Mesothelial cell of epicardium (in vitro differentiated cells): ENCODE data around the gene SCYGR3. TPM values are rescaled to one million over a fixed set of nuclear protein-coding genes. Genes with fewer than 3 reads are reported as not detected.
A peak's percentile ranks its signal among the peaks of the same experiment; 100 is the strongest.
"Not testable (repeated sequence)": the region's sequence is repeated elsewhere in the genome, so short reads cannot be mapped to it uniquely, and the experiment has no call there.

Experiments
- DNase-seq, 2 experiments: peaks; one replicate each; pipeline ENCODE4 v3.0.0; 2021; ENCODE audit warnings: low spot score in 2 of 2; ENCODE audit not compliant: unreplicated experiment in 2 of 2
- H3K27ac Mint-ChIP-seq: 2 replicates; pipeline ENCODE4 v1.8.0; 2021; ENCODE audit warnings: mixed read lengths
- H3K27me3 Mint-ChIP-seq: 2 replicates; pipeline ENCODE4 v1.8.0; 2021; ENCODE audit warnings: low read depth, mixed read lengths
- H3K36me3 Mint-ChIP-seq: 2 replicates; pipeline ENCODE4 v1.8.0; 2021; ENCODE audit warnings: mixed read lengths
- H3K4me1 Mint-ChIP-seq: 2 replicates; pipeline ENCODE4 v1.8.0; 2021; ENCODE audit warnings: mixed read lengths
- H3K4me3 Mint-ChIP-seq: 2 replicates; pipeline ENCODE4 v1.8.0; 2021; ENCODE audit warnings: mild to moderate bottlenecking, moderate library complexity, mixed read lengths
- H3K9me3 Mint-ChIP-seq: 2 replicates; pipeline ENCODE4 v1.8.0; 2021; ENCODE audit warnings: mixed read lengths
- total RNA-seq: library from RNA; stranded (reverse); gene quantifications from 3 replicates; pipeline ENCODE4 v1.2.1, GENCODE V29; 2021
- TF ChIP-seq, protein P1 (sequence below): fragments of 200-600 bp; sonication (generic); IDR thresholded peaks from one replicate; pipeline ENCODE4 v1.5.0; 2021; ENCODE audit warnings: antibody characterized with exemption; ENCODE audit not compliant: unreplicated experiment

Gene SCYGR3
- total RNA-seq, 1 donor from 2014 or later: not detected

DNA sequence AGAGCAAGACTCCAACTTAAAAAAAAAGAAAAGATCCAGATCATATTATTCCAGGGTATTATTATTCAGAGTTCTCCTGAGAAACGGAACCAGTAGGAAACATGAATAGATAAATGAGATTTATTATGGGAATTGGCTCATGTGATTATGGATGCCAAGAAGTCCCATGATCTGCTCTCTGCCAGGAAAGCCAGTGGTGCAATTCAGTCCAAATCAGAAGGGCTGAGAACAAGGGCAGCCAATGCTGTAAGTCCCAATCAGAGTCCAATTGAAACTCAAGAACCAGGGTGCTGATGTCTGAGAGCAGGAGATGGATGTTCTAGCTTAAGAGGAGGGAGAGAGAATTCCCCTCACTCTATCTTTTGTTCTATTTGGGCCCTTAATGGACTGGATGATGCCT, 8.2 kb downstream of the SCYGR3 start:
- Mint-ChIP-seq H3K36me3 (no peaks in the 10 kb centered on the region), H3K27ac (no peak overlapping the region), H3K9me3 (no peaks in the 10 kb centered on the region), H3K4me1 (no peaks in the 10 kb centered on the region), H3K4me3 (no peak overlapping the region), H3K27me3 (no peaks in the 10 kb centered on the region)
- DNase-seq: no peak
- TF ChIP-seq, protein P1, sequence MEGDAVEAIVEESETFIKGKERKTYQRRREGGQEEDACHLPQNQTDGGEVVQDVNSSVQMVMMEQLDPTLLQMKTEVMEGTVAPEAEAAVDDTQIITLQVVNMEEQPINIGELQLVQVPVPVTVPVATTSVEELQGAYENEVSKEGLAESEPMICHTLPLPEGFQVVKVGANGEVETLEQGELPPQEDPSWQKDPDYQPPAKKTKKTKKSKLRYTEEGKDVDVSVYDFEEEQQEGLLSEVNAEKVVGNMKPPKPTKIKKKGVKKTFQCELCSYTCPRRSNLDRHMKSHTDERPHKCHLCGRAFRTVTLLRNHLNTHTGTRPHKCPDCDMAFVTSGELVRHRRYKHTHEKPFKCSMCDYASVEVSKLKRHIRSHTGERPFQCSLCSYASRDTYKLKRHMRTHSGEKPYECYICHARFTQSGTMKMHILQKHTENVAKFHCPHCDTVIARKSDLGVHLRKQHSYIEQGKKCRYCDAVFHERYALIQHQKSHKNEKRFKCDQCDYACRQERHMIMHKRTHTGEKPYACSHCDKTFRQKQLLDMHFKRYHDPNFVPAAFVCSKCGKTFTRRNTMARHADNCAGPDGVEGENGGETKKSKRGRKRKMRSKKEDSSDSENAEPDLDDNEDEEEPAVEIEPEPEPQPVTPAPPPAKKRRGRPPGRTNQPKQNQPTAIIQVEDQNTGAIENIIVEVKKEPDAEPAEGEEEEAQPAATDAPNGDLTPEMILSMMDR: no peak

DNA sequence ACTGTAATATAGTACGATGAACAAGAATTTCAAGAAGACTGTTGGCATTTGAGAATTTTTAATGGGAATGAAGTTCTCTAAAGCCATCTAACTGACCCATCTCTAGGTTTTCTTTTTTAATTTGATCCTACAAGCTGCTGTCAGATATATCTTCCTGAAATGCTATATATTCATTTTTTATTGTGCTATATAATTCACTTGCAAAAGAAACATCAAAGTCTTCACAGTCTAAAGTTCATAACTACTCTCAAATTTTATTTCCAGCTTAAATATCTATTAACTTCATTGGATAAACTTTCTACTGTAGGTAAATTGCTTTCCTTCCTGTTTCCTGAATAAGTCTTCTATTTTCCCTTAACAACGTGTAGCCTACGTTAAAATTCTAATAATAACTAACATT, 12.3 kb downstream of the SCYGR3 start:
- H3K27me3 Mint-ChIP-seq: no peaks in the 10 kb centered on the region
- no peak for DNase-seq
- H3K4me3 Mint-ChIP-seq: no peak overlapping the region
- TF ChIP-seq, protein P1: no peak
- no peak overlapping the region for H3K27ac Mint-ChIP-seq
- no peaks in the 10 kb centered on the region for H3K9me3 Mint-ChIP-seq
- no peaks in the 10 kb centered on the region for H3K36me3 Mint-ChIP-seq
- H3K4me1 Mint-ChIP-seq: peaks cover 3% of the 10 kb centered on the region

DNA sequence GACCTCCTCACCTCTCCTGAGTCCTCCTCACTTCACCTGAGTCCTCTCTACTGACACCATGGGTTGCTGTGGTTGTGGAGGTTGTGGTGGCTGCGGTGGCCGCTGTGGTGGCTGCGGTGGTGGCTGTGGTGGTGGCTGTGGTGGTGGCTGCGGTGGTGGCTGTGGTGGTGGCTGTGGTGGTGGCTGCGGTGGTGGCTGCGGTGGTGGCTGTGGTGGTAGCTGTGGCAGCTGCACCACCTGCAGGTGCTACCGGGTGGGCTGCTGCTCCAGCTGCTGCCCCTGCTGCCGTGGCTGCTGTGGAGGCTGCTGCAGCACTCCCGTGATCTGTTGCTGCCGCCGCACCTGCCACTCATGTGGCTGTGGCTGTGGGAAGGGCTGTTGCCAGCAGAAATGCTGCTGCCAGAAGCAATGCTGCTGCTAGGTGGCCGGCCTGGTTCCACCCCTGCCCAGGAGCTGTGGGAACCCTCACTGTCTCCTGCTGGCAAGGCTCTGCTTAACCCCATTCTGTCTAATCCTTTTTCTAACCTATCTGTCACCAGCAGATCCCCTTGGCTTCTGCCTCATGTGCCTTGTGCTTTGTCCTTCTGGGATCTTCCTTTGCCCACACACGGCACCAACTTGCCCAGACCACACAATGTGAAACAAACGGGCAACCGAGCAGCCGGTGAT, 15.7 kb downstream of the SCYGR3 start, which contains the start of gene SCYGR2:
TSS of gene SCYGR2 (plus strand) at position 59 of the 669 bp plus-strand sequence. CDS start at position 59, 0 bp downstream.
- not testable (repeated sequence) for H3K27ac Mint-ChIP-seq, H3K4me3 Mint-ChIP-seq, H3K4me1 Mint-ChIP-seq

DNA sequence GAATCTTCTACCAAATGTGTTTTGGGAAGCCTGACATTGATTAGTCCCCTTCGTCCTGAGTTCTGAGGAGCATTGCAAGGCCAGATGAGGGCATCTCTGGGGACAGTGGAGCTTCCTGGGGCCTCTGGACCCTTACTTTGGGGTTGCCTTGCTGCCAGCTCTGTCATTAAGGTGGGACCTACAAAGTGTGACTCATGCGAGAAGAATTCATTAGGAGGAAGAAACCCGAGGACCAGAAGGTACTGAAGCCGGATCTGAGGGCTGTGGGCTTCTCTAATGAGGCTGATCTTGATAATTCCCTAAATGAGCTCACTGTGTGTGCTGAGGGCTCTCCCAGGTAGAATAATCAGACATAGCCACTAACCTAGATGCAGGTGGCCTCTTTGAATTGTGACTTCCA, 16.6 kb downstream of the SCYGR3 start:
- H3K9me3 Mint-ChIP-seq: no peaks in the 10 kb centered on the region
- TF ChIP-seq, protein P1: no peak

More for the DNA sequence above, 15.7 kb downstream of the SCYGR3 start, which contains the start of gene SCYGR2:
- DNase-seq, H3K9me3 Mint-ChIP-seq, H3K36me3 Mint-ChIP-seq, H3K27me3 Mint-ChIP-seq: not testable (repeated sequence)

DNA sequence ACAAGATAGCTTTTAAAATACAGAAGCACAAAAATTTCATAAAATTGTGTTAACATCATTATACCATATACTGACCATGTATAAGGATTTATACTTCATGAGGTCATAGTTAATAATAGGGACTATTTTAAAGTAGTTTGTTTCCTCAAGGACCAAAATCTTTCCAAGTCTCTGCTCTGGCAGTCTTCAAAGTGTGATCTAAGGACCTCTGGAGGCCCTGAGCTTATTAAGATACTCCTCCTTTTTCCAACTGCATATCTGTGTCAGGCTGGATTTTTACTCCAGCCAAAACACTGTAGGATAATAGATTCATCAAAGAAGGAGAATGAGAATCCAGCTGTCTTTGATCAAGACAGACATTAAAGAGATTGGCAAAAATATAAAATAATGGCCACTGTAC, 17.6 kb downstream of the SCYGR3 start:
- no peak for DNase-seq
- TF ChIP-seq, protein P1: no peak
- H3K9me3 Mint-ChIP-seq: no peaks in the 10 kb centered on the region
- peak overlapping the region; percentile 9 for H3K27ac Mint-ChIP-seq
- peaks cover 3% of the 10 kb centered on the region for H3K4me1 Mint-ChIP-seq
- no peaks in the 10 kb centered on the region for H3K27me3 Mint-ChIP-seq
- H3K4me3 Mint-ChIP-seq: no peak overlapping the region
- H3K36me3 Mint-ChIP-seq: no peaks in the 10 kb centered on the region

More for the DNA sequence above, 16.6 kb downstream of the SCYGR3 start:
- Mint-ChIP-seq H3K4me3 (no peak overlapping the region), H3K36me3 (no peaks in the 10 kb centered on the region), H3K27me3 (no peaks in the 10 kb centered on the region), H3K27ac (no peak overlapping the region), H3K4me1 (peaks cover 3% of the 10 kb centered on the region)
- DNase-seq: no peak

DNA sequence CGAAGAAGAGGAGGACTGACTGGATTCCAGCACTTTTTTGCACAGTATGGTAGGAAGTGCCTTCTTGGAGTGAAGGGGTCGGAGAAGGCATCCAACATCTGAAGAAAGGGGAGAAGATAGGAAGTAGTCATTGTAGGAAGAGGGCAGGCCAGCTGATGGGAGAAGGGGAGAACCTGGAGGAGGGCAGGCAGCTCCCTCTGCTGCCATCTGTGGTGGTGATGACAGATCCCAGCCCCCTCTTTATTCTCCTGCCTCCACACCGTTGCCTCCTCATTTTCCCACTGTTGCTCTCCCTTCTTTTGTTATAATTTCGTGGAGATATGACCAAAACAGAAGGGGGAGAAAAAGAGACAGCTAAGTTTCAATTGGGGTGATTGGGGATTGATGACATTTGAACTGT, 18.8 kb downstream of the SCYGR3 start:
- no peak for DNase-seq

More for the DNA sequence above, 18.8 kb downstream of the SCYGR3 start:
- H3K4me3 Mint-ChIP-seq: no peak overlapping the region
- H3K27me3 Mint-ChIP-seq: no peaks in the 10 kb centered on the region
- no peaks in the 10 kb centered on the region for H3K9me3 Mint-ChIP-seq
- H3K27ac Mint-ChIP-seq: no peak overlapping the region
- H3K36me3 Mint-ChIP-seq: no peaks in the 10 kb centered on the region
- TF ChIP-seq, protein P1: no peak
- peaks cover 3% of the 10 kb centered on the region for H3K4me1 Mint-ChIP-seq
